PC-9 (cell line): ENCODE data around the gene TEX48. TPM values are rescaled to one million over a fixed set of nuclear protein-coding genes. Genes with fewer than 3 reads are reported as not detected.

ENCODE experiments used
- BruUV-seq: library from RNA; stranded (reverse); fragments of 400-500 nt; replicated peaks from 2 replicates; lab custom pipeline; 2021; lab: Mats Ljungman, UMichigan
- CTCF ChIA-PET: fragments of 300-600 bp; sonication (Branson Sonifier 250); formaldehyde crosslinking; loops from one replicate; lab custom pipeline; 2022; ENCODE audit warnings: antibody characterized with exemption; lab: Charles Lee
- POLR2A ChIA-PET: fragments of 300-600 bp; sonication (Branson Sonifier 250); formaldehyde crosslinking; loops from one replicate; lab custom pipeline; 2022; ENCODE audit warnings: antibody characterized with exemption; ENCODE audit not compliant: unreplicated experiment; lab: Charles Lee
- DNase-seq, 2 experiments: peaks; one replicate each; pipeline versions ENCODE4 v3.0.0 to v3.0.0-alpha.2; 2015 to 2022; ENCODE audit warnings: mixed read lengths in 1 of 2
- H2AFZ ChIP-seq: fragments of 200-600 bp; sonication (generic); 2 replicates; pipeline ENCODE4 v1.8.1; 2017; ENCODE audit warnings: antibody characterized with exemption
- H3F3A ChIP-seq: fragments of 200-600 bp; sonication (generic); 2 replicates; pipeline ENCODE4 v1.8.1; 2017; ENCODE audit warnings: antibody characterized with exemption, mild to moderate bottlenecking, low read depth; ENCODE audit not compliant: insufficient read depth
- H3K27ac ChIP-seq: fragments of 200-600 bp; sonication (generic); 2 replicates; pipeline ENCODE4 v1.6.1; 2016; ENCODE audit warnings: mixed run types
- H3K27me3 ChIP-seq: fragments of 200-600 bp; sonication (generic); 2 replicates; pipeline ENCODE4 v1.6.1; 2016; ENCODE audit warnings: low read depth, mixed run types; ENCODE audit not compliant: insufficient read depth
- H3K36me3 ChIP-seq: fragments of 200-600 bp; sonication (generic); 2 replicates; pipeline ENCODE4 v1.6.1; 2016; ENCODE audit warnings: low read depth, mixed run types
- H3K4me1 ChIP-seq: fragments of 200-600 bp; sonication (generic); replicated peaks from 2 replicates; pipeline ENCODE4 v1.6.1; 2016; ENCODE audit warnings: mixed run types; ENCODE audit not compliant: insufficient read depth
- H3K4me2 ChIP-seq: fragments of 200-600 bp; sonication (generic); 2 replicates; pipeline ENCODE4 v1.6.1; 2017; ENCODE audit warnings: mixed run types
- H3K4me3 ChIP-seq: fragments of 200-600 bp; sonication (generic); 2 replicates; pipeline ENCODE4 v1.6.1; 2016; ENCODE audit warnings: mixed run types
- H3K79me2 ChIP-seq: fragments of 200-600 bp; sonication (generic); 2 replicates; pipeline ENCODE4 v1.6.1; 2017; ENCODE audit warnings: low read depth, mixed run types
- H3K9me2 ChIP-seq: fragments of 200-600 bp; sonication (generic); 2 replicates; pipeline ENCODE4 v1.8.1; 2017; ENCODE audit warnings: mild to moderate bottlenecking; ENCODE audit not compliant: insufficient read depth
- H3K9me3 ChIP-seq: fragments of 200-600 bp; sonication (generic); 2 replicates; pipeline ENCODE4 v1.8.1; 2016; ENCODE audit warnings: low read depth; ENCODE audit not compliant: insufficient read depth
- H4K20me1 ChIP-seq: fragments of 200-600 bp; sonication (generic); 2 replicates; pipeline ENCODE4 v1.8.1; 2017; ENCODE audit not compliant: insufficient read depth
- EZH2 ChIP-seq: fragments of 200-600 bp; sonication (generic); IDR thresholded peaks from 2 replicates; pipeline ENCODE4 v1.8.0; 2017; ENCODE audit warnings: antibody characterized with exemption, low read depth
- intact Hi-C: fragments of 100-400 bp; cut with micrococcal nuclease; formaldehyde crosslinking; loops from one replicate; pipeline ENCODE4 v1.10.0; 2022; ENCODE audit not compliant: unreplicated experiment
- total RNA-seq: library from RNA; stranded (reverse); gene quantifications from 2 replicates; pipeline ENCODE4 v1.2.3, GENCODE V29; 2021
- TF ChIP-seq, protein P1 (sequence below): fragments of 200-600 bp; sonication (generic); conservative IDR thresholded peaks from 2 replicates; pipeline ENCODE4 v1.6.1; 2017; ENCODE audit warnings: mixed run types, antibody characterized with exemption, mild to moderate bottlenecking, moderate library complexity

TEX48 gene
- total RNA-seq, 1 experiment from 2014 or later, result not detected

- BruUV-seq, result no TSS peak
- ChIA-PET POLR2A (no interaction called here), CTCF (no interaction called here)
- Histone ChIP-seq H3K27me3 (no peaks in the 10 kb centered on the region), H2AFZ (no peak overlapping the region), H3K27ac (no peak overlapping the region), H3K79me2 (no peaks in the 10 kb centered on the region), H3K36me3 (no peaks in the 10 kb centered on the region; the same call in 1 of the 2 replicates), H3K9me2 (no peaks in the 10 kb centered on the region), H3F3A (no peaks in the 10 kb centered on the region), H3K9me3 (no peaks in the 10 kb centered on the region), H4K20me1 (no peaks in the 10 kb centered on the region), H3K4me2 (no peak overlapping the region), H3K4me3 (no peak overlapping the region), H3K4me1 (no peaks in the 10 kb centered on the region)
- no peak for TF ChIP-seq EZH2
- TF ChIP-seq, protein P1, sequence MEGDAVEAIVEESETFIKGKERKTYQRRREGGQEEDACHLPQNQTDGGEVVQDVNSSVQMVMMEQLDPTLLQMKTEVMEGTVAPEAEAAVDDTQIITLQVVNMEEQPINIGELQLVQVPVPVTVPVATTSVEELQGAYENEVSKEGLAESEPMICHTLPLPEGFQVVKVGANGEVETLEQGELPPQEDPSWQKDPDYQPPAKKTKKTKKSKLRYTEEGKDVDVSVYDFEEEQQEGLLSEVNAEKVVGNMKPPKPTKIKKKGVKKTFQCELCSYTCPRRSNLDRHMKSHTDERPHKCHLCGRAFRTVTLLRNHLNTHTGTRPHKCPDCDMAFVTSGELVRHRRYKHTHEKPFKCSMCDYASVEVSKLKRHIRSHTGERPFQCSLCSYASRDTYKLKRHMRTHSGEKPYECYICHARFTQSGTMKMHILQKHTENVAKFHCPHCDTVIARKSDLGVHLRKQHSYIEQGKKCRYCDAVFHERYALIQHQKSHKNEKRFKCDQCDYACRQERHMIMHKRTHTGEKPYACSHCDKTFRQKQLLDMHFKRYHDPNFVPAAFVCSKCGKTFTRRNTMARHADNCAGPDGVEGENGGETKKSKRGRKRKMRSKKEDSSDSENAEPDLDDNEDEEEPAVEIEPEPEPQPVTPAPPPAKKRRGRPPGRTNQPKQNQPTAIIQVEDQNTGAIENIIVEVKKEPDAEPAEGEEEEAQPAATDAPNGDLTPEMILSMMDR, result no peak
- intact Hi-C loops, result no loop called here
- no peak for DNase-seq
These were observed 47.6 kb downstream of the TEX48 start for GRCh38 chr9:114634387-114634786.

- H3K9me3 ChIP-seq, result no peaks in the 10 kb centered on the region
- H2AFZ ChIP-seq, result no peak overlapping the region
- ChIA-PET CTCF (no interaction called here), POLR2A (no interaction called here)
- H4K20me1 ChIP-seq, result no peaks in the 10 kb centered on the region
- no peak overlapping the region for H3K27ac ChIP-seq
- no peaks in the 10 kb centered on the region; the same call in 1 of the 2 replicates for H3K36me3 ChIP-seq
- no peak overlapping the region for H3K4me3 ChIP-seq
- no peak for DNase-seq
- no peaks in the 10 kb centered on the region for H3K79me2 ChIP-seq
- H3K27me3 ChIP-seq, result no peaks in the 10 kb centered on the region
- H3F3A ChIP-seq, result no peaks in the 10 kb centered on the region
- intact Hi-C loops, result no loop called here
- no TSS peak for BruUV-seq
- TF ChIP-seq EZH2, result no peak
- TF ChIP-seq, protein P1, result no peak
- no peaks in the 10 kb centered on the region for H3K9me2 ChIP-seq
- H3K4me2 ChIP-seq, result no peak overlapping the region
- H3K4me1 ChIP-seq, result no peaks in the 10 kb centered on the region
These were observed 48.4 kb downstream of the TEX48 start for GRCh38 chr9:114633438-114634089.

DNA sequence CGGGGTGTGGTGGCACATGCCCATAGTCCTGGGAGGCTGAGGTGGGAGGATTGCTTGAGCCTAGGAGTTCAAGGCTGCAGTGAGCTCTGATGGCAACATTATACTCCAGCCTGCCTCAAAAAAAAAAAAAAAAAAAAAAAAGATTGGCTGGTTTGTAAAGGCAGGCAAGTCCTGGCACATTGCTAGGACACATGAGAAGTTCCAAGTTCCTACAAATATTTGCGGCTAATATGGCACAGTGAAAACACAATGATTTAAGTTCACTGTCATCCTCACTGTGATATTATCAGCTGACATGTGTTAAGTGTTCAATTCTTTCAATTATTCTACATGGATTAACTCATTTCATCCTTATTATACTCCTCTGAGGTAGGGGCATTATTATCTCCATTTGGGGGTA, 50.8 kb downstream of the TEX48 start:
- no peak for DNase-seq
- Histone ChIP-seq H3F3A (no peaks in the 10 kb centered on the region), H3K4me3 (no peak overlapping the region), H3K4me1 (no peaks in the 10 kb centered on the region), H3K27ac (no peak overlapping the region), H3K4me2 (no peak overlapping the region), H3K27me3 (no peaks in the 10 kb centered on the region), H3K9me2 (no peaks in the 10 kb centered on the region), H3K9me3 (no peaks in the 10 kb centered on the region), H4K20me1 (no peaks in the 10 kb centered on the region), H3K79me2 (no peaks in the 10 kb centered on the region), H3K36me3 (no peaks in the 10 kb centered on the region; the same call in 1 of the 2 replicates), H2AFZ (no peak overlapping the region)
- POLR2A ChIA-PET, result no interaction called here
- no TSS peak for BruUV-seq
- intact Hi-C loops, result no loop called here
- TF ChIP-seq, protein P1, result no peak
- no peak for TF ChIP-seq EZH2
- CTCF ChIA-PET, result interaction anchor here (0.7 kb wide), 1 partner anchor 129 kb away, joined by 6 read pairs; no protein-coding TSS in a partner anchor
